PC-3 (cell line): ENCODE results near the gene RALB. TPM values are rescaled to one million over a fixed set of nuclear protein-coding genes. Genes with fewer than 3 reads are reported as not detected.

ENCODE experiments used
- ATAC-seq: fragments of 200-7000 bp; cut with Tn5 transposase; 2 replicates; pipeline ENCODE4 v1.9.1; 2020; ENCODE audit warnings: mild to moderate bottlenecking, moderate library complexity
- BruUV-seq: library from RNA; stranded (reverse); fragments of 400-500 nt; replicated peaks from 2 replicates; lab custom pipeline; 2021; lab: Mats Ljungman, UMichigan
- CTCF ChIA-PET: fragments of 300-600 bp; sonication (Branson Sonifier 250); formaldehyde crosslinking; loops from one replicate; lab custom pipeline; 2022; ENCODE audit warnings: antibody characterized with exemption; lab: Charles Lee
- POLR2A ChIA-PET: fragments of 300-600 bp; sonication (Branson Sonifier 250); formaldehyde crosslinking; loops from one replicate; lab custom pipeline; 2022; ENCODE audit warnings: antibody characterized with exemption; ENCODE audit not compliant: unreplicated experiment; lab: Charles Lee
- DNase-seq: peaks from one replicate; pipeline ENCODE4 v3.0.0-alpha.2; 2015
- H2AFZ ChIP-seq: fragments of 300-600 bp; sonication (generic); 2 replicates; pipeline ENCODE4 v1.6.0; 2016; ENCODE audit warnings: antibody characterized with exemption, low read length
- H3F3A ChIP-seq: fragments of 300-600 bp; sonication (generic); one replicate; pipeline ENCODE4 v1.6.0; 2017; ENCODE audit warnings: antibody characterized with exemption, low read length, control low read depth, mild to moderate bottlenecking; ENCODE audit not compliant: unreplicated experiment
- H3K27ac ChIP-seq: fragments of 300-600 bp; sonication (generic); 2 replicates; pipeline ENCODE4 v1.5.1; 2016; ENCODE audit warnings: mild to moderate bottlenecking, low read length
- H3K27me3 ChIP-seq: fragments of 300-600 bp; sonication (generic); 2 replicates; pipeline ENCODE4 v1.6.1; 2016; ENCODE audit warnings: low read length, mixed read lengths
- H3K36me3 ChIP-seq: fragments of 300-600 bp; sonication (generic); 2 replicates; pipeline ENCODE4 v1.6.1; 2016; ENCODE audit warnings: low read depth, mixed run types, low read length, mixed read lengths
- H3K4me1 ChIP-seq: fragments of 300-600 bp; sonication (generic); 2 replicates; pipeline ENCODE4 v1.5.1; 2016; ENCODE audit warnings: low read length; ENCODE audit not compliant: insufficient read depth
- H3K4me2 ChIP-seq: fragments of 300-600 bp; sonication (generic); 2 replicates; pipeline ENCODE4 v1.6.0; 2016; ENCODE audit warnings: low read length
- H3K4me3 ChIP-seq: fragments of 300-600 bp; sonication (generic); 2 replicates; pipeline ENCODE4 v1.5.1; 2016; ENCODE audit warnings: mild to moderate bottlenecking, low read length, mixed read lengths
- H3K79me2 ChIP-seq: fragments of 300-600 bp; sonication (generic); 2 replicates; pipeline ENCODE4 v1.6.1; 2017; ENCODE audit warnings: low read length, mixed read lengths
- H3K9ac ChIP-seq: fragments of 300-600 bp; sonication (generic); 2 replicates; pipeline ENCODE4 v1.6.0; 2016; ENCODE audit warnings: mild to moderate bottlenecking, low read length
- H3K9me2 ChIP-seq: fragments of 300-600 bp; sonication (generic); replicated peaks from 2 replicates; pipeline ENCODE4 v1.6.1; 2016; ENCODE audit warnings: mixed run types, low read length, mixed read lengths
- H3K9me3 ChIP-seq: fragments of 300-600 bp; sonication (generic); 2 replicates; pipeline ENCODE4 v1.6.1; 2016; ENCODE audit warnings: low read length, mixed read lengths
- H4K20me1 ChIP-seq: fragments of 300-600 bp; sonication (generic); 2 replicates; pipeline ENCODE4 v1.6.1; 2016; ENCODE audit warnings: low read length, mixed read lengths
- EZH2 ChIP-seq: fragments of 300-600 bp; sonication (generic); IDR thresholded peaks from one replicate; pipeline ENCODE4 v1.6.1; 2017; ENCODE audit warnings: antibody characterized with exemption, mild to moderate bottlenecking, low read length; ENCODE audit not compliant: unreplicated experiment
- EZH2phosphoT487 ChIP-seq: fragments of 300-600 bp; sonication (generic); IDR thresholded peaks from 2 replicates; pipeline ENCODE4 v1.6.1; 2018; ENCODE audit warnings: mild to moderate bottlenecking, antibody characterized with exemption, low read length, borderline replicate concordance
- intact Hi-C: fragments of 100-400 bp; cut with micrococcal nuclease; formaldehyde crosslinking; loops from 2 replicates; pipeline ENCODE4 v1.9.0; 2023
- total RNA-seq: library from RNA; depleted of rRNA; stranded (reverse); fragments of >200 nt; gene quantifications from 2 replicates; pipeline ENCODE4 v1.2.3, GENCODE V29; 2014
- TF ChIP-seq, protein P1 (sequence below): fragments of 300-600 bp; sonication (generic); conservative IDR thresholded peaks from 2 replicates; pipeline ENCODE4 v1.5.1; 2017; ENCODE audit warnings: antibody characterized with exemption, low read depth, mild to moderate bottlenecking, low read length

RALB gene
- total RNA-seq, 1 experiment from 2014 or later, result 57.9 TPM

DNA sequence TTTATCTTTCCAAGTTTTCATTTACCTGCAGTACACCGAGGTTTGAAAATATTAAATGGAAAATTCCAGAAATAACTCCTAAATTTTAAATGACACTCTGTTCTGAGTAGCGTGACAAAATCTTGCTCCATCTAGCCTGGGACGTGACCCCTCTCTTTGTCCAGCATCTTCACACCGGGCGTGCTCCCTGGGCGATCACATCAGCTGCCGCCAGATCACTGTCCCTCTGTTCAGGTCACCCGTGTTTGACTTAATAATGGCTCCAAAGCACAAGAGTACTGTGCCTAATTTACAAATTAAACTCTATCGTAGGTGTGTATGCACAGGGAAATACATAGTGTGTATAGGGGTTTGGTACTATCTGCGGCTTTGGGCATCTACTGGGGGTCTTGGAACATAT lies 23.3 kb upstream of the RALB start:
- ATAC-seq (no peak), DNase-seq (no peak)
- BruUV-seq, result no TSS peak
- peaks cover 47% of the 10 kb centered on the region for H3K4me1 ChIP-seq
- H3K79me2 ChIP-seq, result no peaks in the 10 kb centered on the region
- no peak overlapping the region for H3K9ac ChIP-seq
- H3K9me2 ChIP-seq, result no peaks in the 10 kb centered on the region
- no peak overlapping the region for H3K27ac ChIP-seq
- no peak overlapping the region for H3K4me3 ChIP-seq
- CTCF ChIA-PET, result interaction anchor here (0.7 kb wide), 1 partner anchor 85 kb away, joined by 3 read pairs; no protein-coding TSS in a partner anchor
- peak overlapping the region; percentile 19; the same call in 1 of the 2 replicates for H2AFZ ChIP-seq
- no peaks in the 10 kb centered on the region for H3K36me3 ChIP-seq
- H4K20me1 ChIP-seq, result no peaks in the 10 kb centered on the region
- no peaks in the 10 kb centered on the region for H3K27me3 ChIP-seq
- no peaks in the 10 kb centered on the region for H3F3A ChIP-seq
- TF ChIP-seq EZH2 (no peak), EZH2phosphoT487 (no peak)
- TF ChIP-seq, protein P1, sequence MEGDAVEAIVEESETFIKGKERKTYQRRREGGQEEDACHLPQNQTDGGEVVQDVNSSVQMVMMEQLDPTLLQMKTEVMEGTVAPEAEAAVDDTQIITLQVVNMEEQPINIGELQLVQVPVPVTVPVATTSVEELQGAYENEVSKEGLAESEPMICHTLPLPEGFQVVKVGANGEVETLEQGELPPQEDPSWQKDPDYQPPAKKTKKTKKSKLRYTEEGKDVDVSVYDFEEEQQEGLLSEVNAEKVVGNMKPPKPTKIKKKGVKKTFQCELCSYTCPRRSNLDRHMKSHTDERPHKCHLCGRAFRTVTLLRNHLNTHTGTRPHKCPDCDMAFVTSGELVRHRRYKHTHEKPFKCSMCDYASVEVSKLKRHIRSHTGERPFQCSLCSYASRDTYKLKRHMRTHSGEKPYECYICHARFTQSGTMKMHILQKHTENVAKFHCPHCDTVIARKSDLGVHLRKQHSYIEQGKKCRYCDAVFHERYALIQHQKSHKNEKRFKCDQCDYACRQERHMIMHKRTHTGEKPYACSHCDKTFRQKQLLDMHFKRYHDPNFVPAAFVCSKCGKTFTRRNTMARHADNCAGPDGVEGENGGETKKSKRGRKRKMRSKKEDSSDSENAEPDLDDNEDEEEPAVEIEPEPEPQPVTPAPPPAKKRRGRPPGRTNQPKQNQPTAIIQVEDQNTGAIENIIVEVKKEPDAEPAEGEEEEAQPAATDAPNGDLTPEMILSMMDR, result no peak
- intact Hi-C loops, result loop anchor here (2.0 kb wide), 1 partner anchor 57 kb away; no protein-coding TSS in a partner anchor
- no peaks in the 10 kb centered on the region for H3K9me3 ChIP-seq
- peak overlapping the region; percentile 16; the same call in 1 of the 2 replicates for H3K4me2 ChIP-seq
- POLR2A ChIA-PET, result no interaction called here

DNA sequence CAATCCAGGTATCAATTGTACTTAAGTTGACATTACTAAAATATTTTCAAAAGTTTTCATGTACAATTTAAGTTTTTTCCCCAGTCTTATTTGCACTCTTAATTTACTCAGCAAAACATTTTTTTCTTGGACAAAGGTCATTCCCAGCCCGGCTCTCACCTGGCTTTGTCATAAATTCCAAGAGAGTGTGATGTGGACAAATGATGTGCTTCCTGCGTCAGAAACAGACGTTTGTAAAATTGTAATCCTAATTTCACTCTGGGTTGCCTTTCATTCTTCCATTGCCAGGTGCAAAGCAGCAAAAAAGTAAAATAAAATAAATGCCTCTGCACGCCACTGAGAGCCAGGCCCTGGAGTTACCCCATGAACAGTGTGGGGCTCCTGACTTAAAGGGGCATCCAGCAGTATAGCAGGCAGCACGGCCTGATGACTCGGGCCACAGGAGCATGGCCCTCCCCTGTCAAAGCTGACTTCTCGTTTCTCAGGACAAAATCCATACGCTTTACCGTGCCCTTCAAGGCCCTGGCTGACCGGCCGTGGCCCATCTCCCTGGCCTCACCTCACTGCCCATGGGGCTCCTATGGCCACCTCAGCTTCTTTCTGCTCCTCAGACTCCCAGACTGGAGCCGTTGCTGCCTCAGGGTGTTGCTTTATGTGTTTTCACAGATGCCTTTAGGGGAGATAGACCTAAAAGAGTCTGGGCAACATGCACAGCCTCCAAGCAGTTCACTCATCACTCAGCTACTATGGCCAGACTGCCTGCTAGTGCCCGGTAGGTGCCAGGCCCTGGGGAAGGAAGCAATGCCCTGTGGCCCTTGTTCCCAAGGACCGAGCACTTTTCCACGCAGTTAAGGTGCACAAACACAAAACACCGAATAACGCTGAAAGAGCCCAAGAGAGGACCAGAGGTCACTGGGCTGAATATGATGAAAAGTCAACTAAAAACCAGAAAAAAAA lies 21.9 kb upstream of the RALB start:
- H3K9me2 ChIP-seq, result no peaks in the 10 kb centered on the region
- DNase-seq (peak; percentile 25), ATAC-seq (no peak)
- peak overlapping the region; percentile 3; the same call in 1 of the 2 replicates for H3K9ac ChIP-seq
- TF ChIP-seq EZH2phosphoT487 (no peak), EZH2 (no peak)
- TF ChIP-seq, protein P1, result no peak
- intact Hi-C loops, result no loop called here
- no peaks in the 10 kb centered on the region for H3F3A ChIP-seq
- no TSS peak for BruUV-seq
- no peaks in the 10 kb centered on the region for H3K36me3 ChIP-seq
- peaks cover 46% of the 10 kb centered on the region for H3K4me1 ChIP-seq
- H3K4me3 ChIP-seq, result no peak overlapping the region
- peak overlapping the region; percentile 26; the same call in 1 of the 2 replicates for H3K4me2 ChIP-seq
- peak overlapping the region; percentile 32 for H3K27ac ChIP-seq
- ChIA-PET CTCF (interaction anchor here (0.8 to 1.3 kb wide), 2 partner anchors 19 to 83 kb away, joined by 3 to 5 read pairs; no protein-coding TSS in a partner anchor), POLR2A (no interaction called here)
- H2AFZ ChIP-seq, result 0 out of 2 replicates have a peak overlapping the region, but pooled peaks have one; percentile 38
- no peaks in the 10 kb centered on the region for H3K9me3 ChIP-seq
- no peaks in the 10 kb centered on the region for H4K20me1 ChIP-seq
- H3K79me2 ChIP-seq, result no peaks in the 10 kb centered on the region
- H3K27me3 ChIP-seq, result no peaks in the 10 kb centered on the region
